Trophoblast cell (in vitro differentiated cells and primary cell): Measurements from ENCODE around the gene ZNF727.
"Not testable (repeated sequence)": the region's sequence is repeated elsewhere in the genome, so short reads cannot be mapped to it uniquely, and the experiment has no call there.

Source experiments
- DNase-seq, 2 donors: peaks; one replicate each; pipeline ENCODE4 v3.0.0-alpha.2; 2016
- H2AFZ ChIP-seq: 2 replicates; pipeline ENCODE4 v1.6.1; 2013; ENCODE audit warnings: low read length, moderate library complexity, mild to moderate bottlenecking; ENCODE audit not compliant: insufficient read depth, poor library complexity
- H2AK5ac ChIP-seq: 2 replicates; pipeline ENCODE4 v1.6.1; 2013; ENCODE audit warnings: mild to moderate bottlenecking, low read length
- H2BK120ac ChIP-seq: 2 replicates; pipeline ENCODE4 v1.6.1; 2013; ENCODE audit warnings: low read length, mild to moderate bottlenecking, moderate library complexity; ENCODE audit not compliant: insufficient read depth, poor library complexity
- H2BK12ac ChIP-seq: 2 replicates; pipeline ENCODE4 v1.6.1; 2013; ENCODE audit warnings: mild to moderate bottlenecking, low read length, moderate library complexity
- H2BK5ac ChIP-seq: 2 replicates; pipeline ENCODE4 v1.6.1; 2013; ENCODE audit warnings: low read length, low read depth, moderate library complexity, mild to moderate bottlenecking; ENCODE audit not compliant: poor library complexity
- H3K14ac ChIP-seq: 2 replicates; pipeline ENCODE4 v1.6.1; 2013; ENCODE audit warnings: mild to moderate bottlenecking, low read length
- H3K18ac ChIP-seq: 2 replicates; pipeline ENCODE4 v1.6.1; 2013; ENCODE audit warnings: mild to moderate bottlenecking, low read length
- H3K23ac ChIP-seq: 2 replicates; pipeline ENCODE4 v1.6.1; 2013; ENCODE audit warnings: low read length
- H3K27ac ChIP-seq: 2 replicates; pipeline ENCODE4 v1.5.1; 2013; ENCODE audit warnings: low read depth, mild to moderate bottlenecking, inconsistent platforms, low read length, moderate library complexity
- H3K27me3 ChIP-seq: 2 replicates; pipeline ENCODE4 v1.6.1; 2013; ENCODE audit warnings: inconsistent platforms, mild to moderate bottlenecking, low read length, moderate library complexity; ENCODE audit not compliant: insufficient read depth
- H3K36me3 ChIP-seq, 2 experiments: 1 replicate in 1 of 2; 2 replicates in 1 of 2; pipeline ENCODE4 v1.6.1; 2013; ENCODE audit warnings: low read length in 2 of 2, mild to moderate bottlenecking in 2 of 2, moderate library complexity in 1 of 2; ENCODE audit not compliant: insufficient read depth in 2 of 2, control insufficient read depth in 1 of 2
- H3K4ac ChIP-seq: 2 replicates; pipeline ENCODE4 v1.6.1; 2013; ENCODE audit warnings: low read depth, mild to moderate bottlenecking, low read length, moderate library complexity
- H3K4me1 ChIP-seq, 2 experiments: 1 replicate in 1 of 2; 2 replicates in 1 of 2; pipeline ENCODE4 v1.6.1; 2013; ENCODE audit warnings: low read length in 2 of 2, mild to moderate bottlenecking in 2 of 2, moderate library complexity in 1 of 2; ENCODE audit not compliant: insufficient read depth in 2 of 2, control insufficient read depth in 1 of 2
- H3K4me2 ChIP-seq: 2 replicates; pipeline ENCODE4 v1.6.1; 2013; ENCODE audit warnings: inconsistent platforms, mild to moderate bottlenecking, low read length, moderate library complexity
- H3K4me3 ChIP-seq: 2 replicates; pipeline ENCODE4 v1.5.1; 2013; ENCODE audit warnings: mild to moderate bottlenecking, low read depth, low read length, inconsistent platforms
- H3K79me1 ChIP-seq: one replicate; pipeline ENCODE4 v1.6.1; 2013; ENCODE audit warnings: low read length
- H3K79me2 ChIP-seq: 2 replicates; pipeline ENCODE4 v1.6.1; 2013; ENCODE audit warnings: low read length, mild to moderate bottlenecking; ENCODE audit not compliant: control insufficient read depth, insufficient read depth, poor library complexity
- H3K9ac ChIP-seq: 2 replicates; pipeline ENCODE4 v1.6.1; 2013; ENCODE audit warnings: mild to moderate bottlenecking, low read length
- H3K9me3 ChIP-seq: 2 replicates; pipeline ENCODE4 v1.6.1; 2013; ENCODE audit warnings: low read depth, mild to moderate bottlenecking, control low read depth, inconsistent platforms, low read length; ENCODE audit not compliant: insufficient read depth
- H4K12ac ChIP-seq: 2 replicates; pipeline ENCODE4 v1.6.1; 2013; ENCODE audit warnings: low read depth, mild to moderate bottlenecking, low read length, moderate library complexity
- H4K8ac ChIP-seq: 2 replicates; pipeline ENCODE4 v1.6.1; 2013; ENCODE audit warnings: low read depth, mild to moderate bottlenecking, low read length, moderate library complexity
- H4K91ac ChIP-seq: one replicate; pipeline ENCODE4 v1.6.1; 2013; ENCODE audit warnings: low read depth, mild to moderate bottlenecking, low read length, moderate library complexity
- WGBS: extraction: QIAGEN DNeasy Blood & Tissue Kit; methylation state at CpG from one replicate; pipeline ENCODE4 v1.1.7; 2013; ENCODE audit warnings: missing lambda C conversion rate; ENCODE audit not compliant: insufficient read length, insufficient coverage; ENCODE audit errors: extremely low coverage; 5-methylcytosine and 5-hydroxymethylcytosine counted together

ZNF727 gene

GRCh38 chr7:64087501-64087900, 42.3 kb downstream of the ZNF727 start:
- no CpG with 5 or more reads among the region's 3 CpGs for WGBS
- Histone ChIP-seq H3K9ac (no peak overlapping the region), H3K36me3 (no peaks in the 10 kb centered on the region), H3K27ac (no peak overlapping the region), H3K9me3 (peaks cover 30% of the 10 kb centered on the region), H3K27me3 (no peaks in the 10 kb centered on the region), H3K4me1 (no peaks in the 10 kb centered on the region), H2BK120ac (no peak overlapping the region), H3K23ac (no peak overlapping the region), H4K12ac (no peak overlapping the region), H3K4ac (no peak overlapping the region), H3K79me2 (no peaks in the 10 kb centered on the region), H3K18ac (no peak overlapping the region), H3K4me2 (no peak overlapping the region), H3K4me3 (no peak overlapping the region), H2BK5ac (no peak overlapping the region), H3K79me1 (no peaks in the 10 kb centered on the region), H2BK12ac (no peak overlapping the region), H2AFZ (no peak overlapping the region), H3K14ac (no peak overlapping the region), H4K91ac (no peak overlapping the region), H4K8ac (no peak overlapping the region), H2AK5ac (no peak overlapping the region)
- no peak for DNase-seq

GRCh38 chr7:64088863-64089262, 43.6 kb downstream of the ZNF727 start:
- not testable (repeated sequence) for H2BK5ac ChIP-seq, H4K8ac ChIP-seq, H3K36me3 ChIP-seq, H3K4me3 ChIP-seq, H3K9ac ChIP-seq, H3K23ac ChIP-seq, H3K79me1 ChIP-seq, H3K4me2 ChIP-seq, H2AK5ac ChIP-seq, H3K4me1 ChIP-seq, H4K91ac ChIP-seq, H2BK120ac ChIP-seq, H3K27me3 ChIP-seq, H4K12ac ChIP-seq, H3K14ac ChIP-seq, H3K18ac ChIP-seq, H3K79me2 ChIP-seq, DNase-seq, H2AFZ ChIP-seq, H2BK12ac ChIP-seq, H3K27ac ChIP-seq, H3K4ac ChIP-seq
- WGBS: no CpG with 5 or more reads among the region's 5 CpGs
- peaks cover 29% of the 10 kb centered on the region for H3K9me3 ChIP-seq
